ENCODE results near the gene PLET1. TPM values are rescaled to one million over a fixed set of nuclear protein-coding genes. Genes with fewer than 3 reads are reported as not detected.

PLET1 gene
- total RNA-seq, 1 experiment from 2014 or later: not detected

GRCh38 chr11:112307616-112308015, 47.0 kb upstream of the PLET1 start:
- H3K18ac ChIP-seq (ENCODE audit: insufficient read length, low read depth, low read length): no peak overlapping the region
- no peak overlapping the region for H2BK120ac ChIP-seq (ENCODE audit: low read depth, low read length, poor library complexity, severe bottlenecking)
- no peak overlapping the region for H4K5ac ChIP-seq (ENCODE audit: insufficient read length, low read depth, low read length)
- H3T11ph ChIP-seq (ENCODE audit: low read length): no peak overlapping the region
- H3K9ac ChIP-seq (ENCODE audit: extremely low read depth, insufficient read length, low read length): no peak overlapping the region
- Mint-ChIP-seq H3K36me3 (ENCODE audit: insufficient read depth in 1 of 3, low read depth in 3 of 3) (peaks cover 0 to 7% (median 2%) of the 10 kb centered on the region in 3 experiments; a peak in 3 of 7 replicates), H3K4me1 (peaks cover 9 to 14% of the 10 kb centered on the region in 2 experiments), H3K9me3 (peaks cover 6 to 8% of the 10 kb centered on the region in 2 experiments; a peak in 4 of 5 replicates), H3K27me3 (ENCODE audit: low read depth) (peaks cover 4% of the 10 kb centered on the region; the same call in 1 of the 2 replicates), H3K4me3 (no peak overlapping the region), H3K27ac (no peak overlapping the region)
- H3K56ac ChIP-seq (ENCODE audit: insufficient read length, low read depth, low read length): no peak overlapping the region
- H2BK5ac ChIP-seq (ENCODE audit: insufficient read length, low read length): no peak overlapping the region
- H3K4me1 ChIP-seq (ENCODE audit: insufficient read depth, low read length): no peaks in the 10 kb centered on the region
- no peak overlapping the region for H4K91ac ChIP-seq (ENCODE audit: insufficient read length, low read depth, low read length)
- TF ChIP-seq, protein P1, sequence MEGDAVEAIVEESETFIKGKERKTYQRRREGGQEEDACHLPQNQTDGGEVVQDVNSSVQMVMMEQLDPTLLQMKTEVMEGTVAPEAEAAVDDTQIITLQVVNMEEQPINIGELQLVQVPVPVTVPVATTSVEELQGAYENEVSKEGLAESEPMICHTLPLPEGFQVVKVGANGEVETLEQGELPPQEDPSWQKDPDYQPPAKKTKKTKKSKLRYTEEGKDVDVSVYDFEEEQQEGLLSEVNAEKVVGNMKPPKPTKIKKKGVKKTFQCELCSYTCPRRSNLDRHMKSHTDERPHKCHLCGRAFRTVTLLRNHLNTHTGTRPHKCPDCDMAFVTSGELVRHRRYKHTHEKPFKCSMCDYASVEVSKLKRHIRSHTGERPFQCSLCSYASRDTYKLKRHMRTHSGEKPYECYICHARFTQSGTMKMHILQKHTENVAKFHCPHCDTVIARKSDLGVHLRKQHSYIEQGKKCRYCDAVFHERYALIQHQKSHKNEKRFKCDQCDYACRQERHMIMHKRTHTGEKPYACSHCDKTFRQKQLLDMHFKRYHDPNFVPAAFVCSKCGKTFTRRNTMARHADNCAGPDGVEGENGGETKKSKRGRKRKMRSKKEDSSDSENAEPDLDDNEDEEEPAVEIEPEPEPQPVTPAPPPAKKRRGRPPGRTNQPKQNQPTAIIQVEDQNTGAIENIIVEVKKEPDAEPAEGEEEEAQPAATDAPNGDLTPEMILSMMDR (conservative IDR thresholded peaks at IDR 0.05): no peak
- H3K79me2 ChIP-seq (ENCODE audit: insufficient read depth, low read length): no peaks in the 10 kb centered on the region
- no peaks in the 10 kb centered on the region for H3K79me1 ChIP-seq (ENCODE audit: insufficient read depth, low read depth, low read length, poor library complexity, severe bottlenecking)
- H3K27me3 ChIP-seq (ENCODE audit: insufficient read depth, low read length): no peaks in the 10 kb centered on the region; the same call in 1 of the 2 replicates
- no peak overlapping the region for H3K27ac ChIP-seq (ENCODE audit: insufficient read length, low read depth, low read length)
- no peak overlapping the region for H2AK5ac ChIP-seq (ENCODE audit: insufficient read length, low read length)
- no peak overlapping the region for H4K8ac ChIP-seq (replicated peaks; ENCODE audit: insufficient read length, low read depth, low read length)
- H2BK12ac ChIP-seq (ENCODE audit: insufficient read length, low read depth, low read length): no peak overlapping the region
- H2BK20ac ChIP-seq (ENCODE audit: low read depth, low read length, poor library complexity, severe bottlenecking): no peak overlapping the region
- H3K14ac ChIP-seq (ENCODE audit: insufficient read depth, low read length): no peak overlapping the region
- H2AFZ ChIP-seq (ENCODE audit: low read length): no peak overlapping the region
- H3K4ac ChIP-seq (ENCODE audit: low read depth, low read length): no peak overlapping the region
- no peak overlapping the region for H3K4me2 ChIP-seq (ENCODE audit: insufficient read depth, insufficient read length, low read length)
- no peaks in the 10 kb centered on the region for H3K9me3 ChIP-seq (ENCODE audit: control insufficient read depth, low read depth, low read length)
- no peak for DNase-seq
- H4K20me1 ChIP-seq (ENCODE audit: control insufficient read depth, insufficient read depth, insufficient read length): peaks cover 2% of the 10 kb centered on the region
- no peaks in the 10 kb centered on the region for H3K23me2 ChIP-seq (ENCODE audit: insufficient read length, low read depth, low read length, poor library complexity, severe bottlenecking)
- H2BK15ac ChIP-seq (ENCODE audit: low read depth, low read length): no peak overlapping the region
- no peak overlapping the region for H3K23ac ChIP-seq (ENCODE audit: insufficient read length, low read depth, low read length)
